Lower lobe of right lung (tissue), 2 donors: ENCODE data around the gene PPFIA1. TPM values are rescaled to one million over a fixed set of nuclear protein-coding genes. Genes with fewer than 3 reads are reported as not detected.
A peak's percentile ranks its signal among the peaks of the same experiment; 100 is the strongest.

ENCODE experiments used
- ATAC-seq, 2 donors: fragments of 200-7000 bp; cut with Tn5 transposase; one replicate each; pipeline ENCODE4 v1.9.1; 2020 to 2022; ENCODE audit warnings: mild to moderate bottlenecking in 2 of 2, moderate library complexity in 2 of 2
- DNase-seq: peaks from one replicate; pipeline ENCODE4 v3.0.0-alpha.2; 2020
- H3K27ac ChIP-seq: fragments of 200-600 bp; one replicate; pipeline ENCODE4 v1.8.0; 2022
- H3K27me3 ChIP-seq: fragments of 200-600 bp; one replicate; pipeline ENCODE4 v1.8.0; 2022; ENCODE audit warnings: low read depth
- H3K36me3 ChIP-seq: fragments of 200-600 bp; one replicate; pipeline ENCODE4 v1.8.0; 2022; ENCODE audit warnings: mild to moderate bottlenecking
- H3K4me1 ChIP-seq: fragments of 200-600 bp; one replicate; pipeline ENCODE4 v1.8.0; 2022
- H3K4me3 ChIP-seq: fragments of 200-600 bp; one replicate; pipeline ENCODE4 v1.8.0; 2022; ENCODE audit warnings: mild to moderate bottlenecking
- H3K9me3 ChIP-seq: fragments of 200-600 bp; one replicate; pipeline ENCODE4 v1.8.0; 2022
- CTCF ChIP-seq: fragments of 200-600 bp; IDR thresholded peaks from one replicate; pipeline ENCODE4 v1.8.0; 2022; ENCODE audit warnings: antibody characterized with exemption, mild to moderate bottlenecking
- intact Hi-C: fragments of 100-400 bp; cut with DNase I; formaldehyde crosslinking; loops from one replicate; pipeline ENCODE4 v1.11.0; 2022
- total RNA-seq: library from RNA; stranded (reverse); fragmentation: NEBNext Ultra II Directional; extraction: Animal tissue kit (Norgen Biotek cat#: 25700); gene quantifications from one replicate; pipeline ENCODE4 v1.2.1, GENCODE V29; 2021
- donor health status: DM: no; HTN: yes; CAD: no; lungs with severe emphysema.

Gene PPFIA1
- total RNA-seq, 1 donor from 2014 or later = 81.0 TPM

DNA sequence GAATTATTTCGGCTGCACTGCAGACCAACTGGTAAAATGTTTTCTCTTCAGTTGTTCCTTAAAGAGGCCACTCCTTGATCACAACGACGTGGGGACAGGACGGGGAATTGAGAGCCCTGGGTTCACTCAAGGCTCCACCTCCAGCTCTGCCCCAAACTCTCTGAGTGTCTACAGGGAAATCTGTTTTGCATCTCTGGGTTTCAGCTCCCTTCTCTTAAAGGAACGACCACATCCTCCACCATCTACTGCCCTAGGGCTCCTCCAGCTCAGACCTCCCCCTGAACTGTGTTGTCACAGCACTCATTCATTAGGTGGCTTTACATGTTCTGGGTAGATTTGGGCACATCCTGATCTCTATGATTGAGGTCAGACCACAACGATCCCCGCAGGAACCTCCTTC lies 5.1 kb upstream of the PPFIA1 start:
- intact Hi-C loops = no loop called here
- DNase-seq = no peak
- H3K27ac ChIP-seq = no peak overlapping the region
- no peaks in the 10 kb centered on the region for H3K36me3 ChIP-seq
- H3K27me3 ChIP-seq = no peaks in the 10 kb centered on the region
- H3K4me1 ChIP-seq = no peaks in the 10 kb centered on the region
- TF ChIP-seq CTCF = no peak
- no peaks in the 10 kb centered on the region for H3K9me3 ChIP-seq
- ATAC-seq = no peak
- H3K4me3 ChIP-seq = no peak overlapping the region

DNA sequence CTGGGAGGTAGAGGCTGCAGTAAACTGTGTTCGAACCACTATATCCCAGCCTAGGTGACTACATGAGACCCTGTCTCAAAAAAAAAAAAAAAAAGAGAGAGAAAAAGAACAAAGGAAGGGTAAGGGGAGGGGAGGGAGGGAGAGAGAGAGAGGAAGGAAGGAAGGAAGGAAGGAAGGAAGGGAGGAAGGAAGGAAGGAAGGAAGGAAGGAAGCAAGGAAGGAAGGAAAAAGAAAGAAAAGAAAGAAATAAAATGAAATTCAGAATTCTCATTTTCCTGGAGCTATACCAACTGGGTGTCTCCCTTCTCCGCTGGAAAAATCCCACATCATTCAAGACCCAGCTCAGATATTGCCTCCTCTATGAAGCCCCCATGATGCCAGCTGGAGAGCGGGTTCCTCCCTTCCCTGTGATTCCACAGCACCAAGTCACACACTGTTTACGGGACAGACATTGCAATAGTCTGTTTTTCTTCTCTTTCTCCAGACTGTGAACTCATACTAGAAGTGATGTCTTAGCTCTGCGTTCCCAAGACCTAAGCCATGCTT lies 3.0 kb upstream of the PPFIA1 start:
- ATAC-seq (no peak), DNase-seq (no peak)
- intact Hi-C loops = no loop called here
- Histone ChIP-seq H3K4me1 (peaks cover 14% of the 10 kb centered on the region), H3K27me3 (no peaks in the 10 kb centered on the region), H3K27ac (no peak overlapping the region), H3K4me3 (no peak overlapping the region), H3K36me3 (peaks cover 6% of the 10 kb centered on the region), H3K9me3 (no peaks in the 10 kb centered on the region)
- no peak for TF ChIP-seq CTCF

- no peak for TF ChIP-seq CTCF
- intact Hi-C loops = no loop called here
- no peaks in the 10 kb centered on the region for H3K9me3 ChIP-seq
These were observed 2.0 kb upstream of the PPFIA1 start for GRCh38 chr11:70268526-70268925.

GRCh38 chr11:70270877-70271648 lies 573 bp downstream of the PPFIA1 start:
- peak; percentile 73 for DNase-seq
- intact Hi-C loops = no loop called here
- ATAC-seq = peak; percentile 64 to 75
- Histone ChIP-seq H3K4me3 (peak overlapping the region; percentile 75), H3K27ac (peak overlapping the region; percentile 87), H3K9me3 (no peaks in the 10 kb centered on the region), H3K27me3 (no peaks in the 10 kb centered on the region), H3K4me1 (peaks cover 24% of the 10 kb centered on the region), H3K36me3 (peaks cover 38% of the 10 kb centered on the region)
- peak; percentile 12 for TF ChIP-seq CTCF

More at GRCh38 chr11:70268526-70268925, 2.0 kb upstream of the PPFIA1 start:
- DNase-seq (no peak), ATAC-seq (no peak)
- Histone ChIP-seq H3K36me3 (peaks cover 14% of the 10 kb centered on the region), H3K4me3 (no peak overlapping the region), H3K4me1 (peaks cover 23% of the 10 kb centered on the region), H3K27me3 (no peaks in the 10 kb centered on the region), H3K27ac (no peak overlapping the region)

DNA sequence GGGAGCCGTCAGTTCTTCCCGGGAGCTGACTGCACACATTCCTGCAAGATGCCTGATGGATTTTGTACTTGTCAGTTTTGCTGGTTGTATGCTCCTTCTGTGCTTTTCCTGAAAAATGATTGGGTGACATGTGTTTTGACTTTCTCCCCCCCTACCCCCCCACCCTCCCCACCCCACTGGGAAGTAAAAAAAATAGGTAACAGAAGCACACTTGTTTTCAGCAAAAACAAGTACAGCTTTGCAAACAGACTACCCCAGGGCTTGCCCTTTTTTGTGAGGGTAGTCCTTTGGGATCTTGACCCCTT lies 1.1 kb downstream of the PPFIA1 start:
- TF ChIP-seq CTCF = no peak
- peak overlapping the region; percentile 75 for H3K4me3 ChIP-seq
- H3K27ac ChIP-seq = peak overlapping the region; percentile 87
- peaks cover 24% of the 10 kb centered on the region for H3K4me1 ChIP-seq
- no peak for DNase-seq
- no peak for ATAC-seq
- peaks cover 42% of the 10 kb centered on the region for H3K36me3 ChIP-seq
- no peaks in the 10 kb centered on the region for H3K27me3 ChIP-seq
- intact Hi-C loops = no loop called here
- no peaks in the 10 kb centered on the region for H3K9me3 ChIP-seq
